ENCODE data around the gene HAND1. TPM values are rescaled to one million over a fixed set of nuclear protein-coding genes. Genes with fewer than 3 reads are reported as not detected.
"Not testable (repeated sequence)": the region's sequence is repeated elsewhere in the genome, so short reads cannot be mapped to it uniquely, and the experiment has no call there.

The HAND1 gene
- total RNA-seq: 1 to 10 TPM in 1 of 2 donors, not detected in 1; 4.4 TPM
- long read RNA-seq: 0 reads

DNA sequence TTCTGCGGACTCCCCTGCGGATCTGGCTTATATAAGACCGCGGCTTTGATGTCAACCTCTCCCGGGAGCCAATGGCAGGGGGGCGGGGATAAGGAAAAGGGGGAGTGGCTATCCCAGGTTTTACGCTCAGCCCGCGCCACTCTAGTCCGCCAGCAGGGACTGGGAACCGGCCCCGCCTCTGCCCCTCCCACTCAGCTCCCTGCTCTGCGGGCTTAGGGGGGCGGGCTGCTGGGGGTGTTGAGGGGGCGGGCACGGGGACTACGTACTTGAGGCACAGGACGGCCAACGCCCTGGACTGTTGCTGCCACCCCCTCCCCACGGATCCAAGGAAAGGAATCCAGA, at the start of gene HAND1:
Gene HAND1, minus strand, starts transcription at position 4 of the 342 bp plus-strand sequence. CDS start 219 bp downstream, outside the sequence.
- intact Hi-C loops (cut with DNase I, micrococcal nuclease): no loop called here
- ATAC-seq: peak; percentile 85
- DNase-seq: peak; percentile 76 to 83

DNA sequence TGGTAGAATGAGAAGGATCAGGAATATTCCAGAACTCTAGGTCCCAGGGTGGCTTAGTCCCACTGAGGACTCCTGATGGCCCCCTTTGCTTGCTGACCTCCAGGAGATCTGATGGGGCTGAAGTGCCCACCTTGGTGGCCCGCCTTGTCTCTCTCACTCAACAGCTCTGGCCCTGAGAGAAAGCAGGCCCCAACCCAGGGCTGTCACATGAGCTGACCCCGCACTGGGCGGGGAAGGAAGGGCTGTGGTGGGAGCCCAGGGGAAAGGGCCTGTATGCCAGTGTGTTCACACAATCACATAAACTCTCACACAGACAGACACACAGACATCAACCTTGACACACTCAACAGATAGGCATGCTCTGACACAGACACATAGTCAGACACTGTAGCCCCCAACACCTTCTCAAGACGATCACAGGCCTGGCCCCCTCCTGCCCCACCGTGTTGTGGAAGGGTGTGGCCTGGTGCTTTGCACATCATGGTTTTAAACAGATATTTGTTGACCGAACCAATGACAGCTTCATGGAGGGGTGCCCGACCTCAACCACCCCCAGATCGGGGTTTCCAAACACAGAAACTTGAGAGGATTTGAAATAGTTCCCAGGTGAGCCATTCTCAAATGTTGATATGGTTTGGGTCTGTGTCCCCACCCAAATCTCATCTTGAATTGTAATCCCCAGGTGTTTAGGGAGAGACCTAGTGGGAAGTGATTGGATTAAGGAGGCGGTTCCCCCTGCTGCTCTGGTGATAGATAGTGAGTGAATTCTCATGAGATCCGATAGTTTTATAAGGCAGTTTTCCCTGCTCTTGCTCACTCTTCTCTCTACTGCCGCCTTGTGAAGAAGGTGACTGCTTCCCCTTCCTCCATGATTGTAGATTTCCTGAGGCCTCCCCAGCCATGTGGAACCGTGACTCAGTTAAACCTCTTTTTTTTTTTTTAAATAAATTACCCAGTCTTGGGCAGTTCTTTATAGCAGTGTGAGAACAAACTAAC, 48.5 kb upstream of the HAND1 start:
- intact Hi-C loops (cut with DNase I, micrococcal nuclease): no loop called here
- DNase-seq (no peak), ATAC-seq (no peak)

DNA sequence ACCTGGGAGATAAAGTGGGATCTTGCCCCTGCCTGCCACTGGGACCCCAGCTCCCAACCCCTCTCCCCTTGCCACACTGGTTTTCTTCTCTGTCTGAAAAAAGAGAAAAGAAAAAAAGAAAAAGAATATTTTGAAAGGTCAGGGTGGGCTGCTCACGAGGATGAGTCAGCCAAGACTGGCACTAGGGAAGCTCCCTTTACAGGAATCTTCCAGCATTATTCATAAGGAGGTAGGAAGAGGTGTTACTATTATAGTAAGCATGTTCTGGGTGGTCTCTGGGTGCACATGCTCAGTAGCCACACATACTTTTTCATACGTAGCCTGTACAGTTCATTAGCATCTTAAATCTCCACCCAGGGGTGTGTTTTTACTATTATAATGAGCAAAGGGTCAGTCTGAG, 46.8 kb upstream of the HAND1 start:
- DNase-seq: no peak
- no peak for ATAC-seq
- intact Hi-C loops (cut with DNase I, micrococcal nuclease): no loop called here

DNA sequence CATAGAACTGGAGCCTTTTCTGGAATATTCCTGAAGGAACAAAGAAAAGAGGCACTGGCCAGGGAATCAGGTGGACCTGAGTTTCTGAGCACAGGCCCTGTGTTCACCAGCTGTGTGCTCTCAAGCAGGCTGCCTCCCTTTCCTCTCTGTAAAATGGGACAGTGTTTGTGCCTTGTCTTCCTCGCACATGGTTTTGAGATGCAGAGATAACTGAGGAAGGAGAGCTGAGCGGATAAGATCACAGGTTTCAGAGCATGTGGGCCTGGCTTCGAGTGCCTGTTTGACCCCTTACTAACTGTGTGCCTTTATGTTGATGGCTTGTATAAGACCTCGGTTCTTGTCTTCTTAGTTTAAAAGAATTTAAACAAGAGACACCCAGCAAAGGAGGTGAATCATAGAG, 46.2 kb upstream of the HAND1 start:
- ATAC-seq (no peak), DNase-seq (no peak)
- intact Hi-C loops (cut with DNase I, micrococcal nuclease): no loop called here

DNA sequence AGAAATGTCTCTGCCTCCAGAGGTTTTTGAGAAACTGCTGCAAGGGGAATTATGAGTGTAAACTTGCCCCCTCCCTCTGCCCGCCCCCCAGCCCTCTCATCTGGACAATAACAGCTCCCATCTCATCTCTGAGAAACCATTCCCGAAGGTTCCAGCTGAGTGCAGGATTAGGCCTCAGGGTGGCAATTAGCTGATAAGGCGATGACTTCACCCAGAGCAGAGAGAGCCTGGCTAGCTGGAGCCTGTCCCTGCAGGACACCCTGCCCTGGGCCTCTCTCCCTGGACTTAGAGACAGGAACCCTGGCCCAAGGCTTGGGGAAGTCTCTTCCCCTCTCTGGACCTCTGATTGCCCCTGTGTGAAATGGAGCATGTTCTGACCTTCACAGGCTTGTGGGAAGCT, 45.7 kb upstream of the HAND1 start:
- ATAC-seq: no peak
- intact Hi-C loops (cut with DNase I, micrococcal nuclease): no loop called here
- no peak for DNase-seq

DNA sequence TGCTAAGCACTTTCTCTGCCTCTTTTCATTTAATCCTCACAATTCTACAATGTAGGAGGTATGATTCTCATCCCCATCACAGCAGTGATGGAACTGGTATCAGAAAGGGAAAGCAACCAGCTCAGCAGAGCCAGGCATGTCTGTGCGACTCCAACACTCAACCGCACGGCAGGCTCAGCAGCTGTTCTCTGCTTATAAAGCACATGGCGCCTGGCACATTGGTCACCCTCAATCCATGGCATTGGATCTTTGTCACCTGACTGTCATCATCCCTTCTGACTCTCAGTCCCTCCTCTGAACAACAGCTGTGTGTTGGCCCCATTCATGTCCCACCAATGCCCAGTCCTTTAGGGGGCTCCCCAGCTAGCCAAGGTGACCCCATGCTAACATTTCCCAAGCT, 45.1 kb upstream of the HAND1 start:
- intact Hi-C loops (cut with DNase I, micrococcal nuclease): no loop called here
- no peak for DNase-seq
- ATAC-seq: no peak

DNA sequence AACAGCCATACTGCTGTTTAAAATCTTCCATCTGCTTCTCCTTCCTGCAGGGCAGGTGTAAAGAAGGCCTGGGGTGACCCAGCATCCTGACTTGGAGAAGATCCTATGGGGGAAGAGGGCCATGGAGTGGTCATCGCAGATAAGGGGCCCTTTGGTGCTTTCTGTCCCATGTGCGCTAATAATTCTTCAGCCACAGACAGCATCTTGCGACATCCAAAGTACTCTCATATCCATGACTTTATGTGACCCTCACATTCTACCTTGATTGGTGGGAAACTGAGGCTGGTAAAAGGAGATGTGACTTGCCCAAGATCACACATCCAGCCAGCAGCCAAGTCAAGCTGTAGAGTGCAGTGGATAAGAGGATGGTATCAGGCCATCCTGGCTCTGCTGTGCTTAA, 44.3 kb upstream of the HAND1 start:
- ATAC-seq (no peak), DNase-seq (no peak)
- intact Hi-C loops (cut with DNase I, micrococcal nuclease): no loop called here

DNA sequence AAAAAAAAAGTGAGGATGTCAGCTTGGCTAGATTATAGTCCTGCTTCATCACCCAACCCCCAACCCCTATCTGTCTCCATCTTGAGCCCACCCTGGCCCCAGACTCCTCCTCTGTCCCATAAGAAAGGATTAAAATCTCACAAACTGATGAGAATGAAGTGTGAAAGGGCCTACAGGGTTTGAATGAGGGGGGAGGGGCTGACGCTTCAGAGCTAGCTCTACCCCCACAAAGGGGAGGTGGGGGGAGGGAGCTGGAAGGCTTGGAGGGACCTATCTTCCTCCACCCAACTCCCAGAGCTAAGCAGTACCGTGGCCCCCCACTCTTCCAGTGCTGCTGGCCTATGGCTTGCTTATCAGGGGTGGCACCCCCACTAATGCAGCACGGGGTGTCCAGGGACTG, 43.7 kb upstream of the HAND1 start:
- DNase-seq (no peak), ATAC-seq (no peak)
- intact Hi-C loops (cut with DNase I, micrococcal nuclease): no loop called here

DNA sequence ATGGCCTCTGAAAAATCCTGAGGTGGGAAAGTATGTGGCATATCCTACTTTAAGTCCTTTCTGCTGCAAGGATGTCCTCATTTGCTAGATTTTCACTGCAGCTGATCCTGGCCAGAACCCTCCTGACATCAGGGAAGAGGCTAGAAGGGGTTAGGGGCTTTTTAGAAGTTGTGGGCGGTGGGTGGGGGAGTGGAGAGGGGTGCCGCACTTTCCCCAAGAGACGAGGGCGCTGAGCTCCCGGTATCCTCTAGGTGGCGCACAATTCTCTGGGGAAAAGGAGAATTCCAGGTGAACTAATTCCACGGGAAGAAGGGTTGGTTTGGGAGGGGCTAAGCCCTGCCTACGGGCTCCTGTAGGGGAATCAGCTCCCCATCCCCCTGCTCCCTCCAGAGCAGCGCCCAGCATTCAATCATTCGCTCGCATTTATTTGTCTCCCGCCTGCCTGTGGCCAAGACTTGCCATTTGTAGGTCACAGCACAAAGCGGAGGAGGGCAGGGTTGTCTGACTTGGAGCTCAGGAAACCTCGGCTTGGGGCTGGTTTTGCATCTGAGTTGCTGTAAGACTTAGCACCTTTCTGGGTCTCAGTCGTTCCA, 42.9 kb upstream of the HAND1 start:
- DNase-seq (peak in 1 of 2 donors; percentile 29), ATAC-seq (peak; percentile 41)
- intact Hi-C loops (cut with DNase I, micrococcal nuclease): no loop called here

DNA sequence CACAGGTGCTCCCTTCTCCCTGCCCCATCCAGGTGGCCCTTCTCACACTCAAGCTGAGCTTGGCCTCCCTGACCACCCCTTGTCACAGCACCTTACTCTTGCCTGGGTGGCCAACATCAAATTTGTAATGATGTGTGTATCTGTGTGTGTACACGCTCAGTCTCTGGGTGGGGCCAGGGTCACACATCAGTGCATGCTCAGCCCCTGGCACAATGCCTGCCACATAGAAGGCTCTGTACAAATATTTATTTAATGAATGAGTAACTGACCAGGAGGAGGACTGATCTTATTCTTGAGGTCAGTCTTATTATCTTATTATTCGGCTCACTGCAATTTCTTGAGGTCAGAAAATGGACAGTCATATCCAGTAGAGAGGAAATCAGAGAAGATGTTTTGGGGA, 41.3 kb upstream of the HAND1 start:
- intact Hi-C loops (cut with DNase I, micrococcal nuclease): no loop called here
- DNase-seq: no peak
- no peak for ATAC-seq

DNA sequence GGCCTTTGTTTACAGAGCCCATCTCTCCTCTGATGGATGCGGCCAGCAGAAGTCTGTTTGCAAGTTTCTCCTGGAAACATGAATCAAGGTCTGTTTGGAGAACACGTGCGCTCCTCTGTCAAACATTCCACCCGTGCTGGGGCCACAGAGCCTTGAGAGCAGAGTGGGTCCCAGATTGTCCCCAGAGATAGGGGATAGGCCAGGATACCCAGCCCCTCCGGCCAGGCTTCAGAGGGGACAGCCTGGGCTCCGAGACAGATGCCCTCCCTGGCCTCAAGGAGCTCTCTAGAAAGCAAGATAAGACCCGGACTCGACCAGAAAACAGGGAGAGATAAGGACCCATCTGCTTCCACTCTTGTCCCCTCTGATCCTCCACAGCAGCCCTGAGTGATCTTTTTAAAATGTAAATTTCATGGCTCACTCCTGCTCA, 40.4 kb upstream of the HAND1 start:
- no peak for DNase-seq
- intact Hi-C loops (cut with DNase I, micrococcal nuclease): no loop called here
- ATAC-seq: no peak

DNA sequence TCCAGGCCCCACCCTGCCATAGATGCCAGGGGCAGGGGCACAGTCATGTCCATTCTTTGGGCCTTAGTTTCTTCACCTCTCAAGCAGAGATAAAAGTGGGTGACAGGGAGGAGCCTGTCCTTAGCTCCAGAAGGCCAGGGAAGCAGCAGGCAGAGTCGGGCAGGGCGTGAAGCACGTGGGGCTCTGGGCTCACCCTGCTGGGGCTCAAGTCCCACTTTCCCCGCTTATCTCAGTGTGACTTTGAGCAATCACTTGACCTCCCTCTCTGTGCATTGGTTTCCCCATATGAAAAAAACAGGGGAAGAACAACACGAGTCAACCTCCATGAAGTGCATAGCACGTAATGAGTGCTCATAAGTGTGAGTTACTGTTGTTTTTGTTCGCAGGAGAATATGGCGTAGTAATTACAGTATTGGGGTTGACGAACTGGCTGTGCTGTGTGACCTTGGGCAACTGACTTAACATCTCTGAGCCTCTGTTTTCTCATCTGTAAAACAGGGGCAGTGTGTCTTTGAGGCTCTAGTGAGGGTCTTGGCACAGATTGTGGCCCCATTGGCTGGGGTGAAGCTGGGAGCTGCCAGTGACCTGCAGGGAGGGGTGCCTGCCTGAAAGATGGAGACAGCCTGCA, 39.9 kb upstream of the HAND1 start:
- intact Hi-C loops (cut with DNase I, micrococcal nuclease): no loop called here
- ATAC-seq: no peak
- DNase-seq: no peak

DNA sequence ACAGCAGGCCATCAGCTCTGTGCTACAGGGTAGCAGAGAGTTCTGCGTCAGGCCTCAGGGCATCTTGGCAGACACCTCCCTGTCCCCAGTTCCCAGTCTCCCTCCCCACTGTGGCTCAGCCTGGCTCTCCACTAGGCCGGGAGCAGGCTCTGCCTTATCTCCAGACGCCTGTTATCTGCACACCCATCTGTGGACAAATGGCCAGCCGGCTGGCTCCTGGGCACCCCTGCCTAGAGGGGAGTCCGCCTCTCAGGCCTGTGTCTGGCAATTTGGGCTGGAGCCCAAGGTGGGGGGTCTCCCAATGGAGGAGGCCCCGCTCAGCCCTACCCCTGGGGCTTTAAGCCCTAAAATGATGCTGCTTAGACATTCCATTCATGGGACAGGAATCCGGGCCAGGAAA, 39.2 kb upstream of the HAND1 start:
- DNase-seq (no peak), ATAC-seq (no peak)
- intact Hi-C loops (cut with DNase I, micrococcal nuclease): no loop called here

DNA sequence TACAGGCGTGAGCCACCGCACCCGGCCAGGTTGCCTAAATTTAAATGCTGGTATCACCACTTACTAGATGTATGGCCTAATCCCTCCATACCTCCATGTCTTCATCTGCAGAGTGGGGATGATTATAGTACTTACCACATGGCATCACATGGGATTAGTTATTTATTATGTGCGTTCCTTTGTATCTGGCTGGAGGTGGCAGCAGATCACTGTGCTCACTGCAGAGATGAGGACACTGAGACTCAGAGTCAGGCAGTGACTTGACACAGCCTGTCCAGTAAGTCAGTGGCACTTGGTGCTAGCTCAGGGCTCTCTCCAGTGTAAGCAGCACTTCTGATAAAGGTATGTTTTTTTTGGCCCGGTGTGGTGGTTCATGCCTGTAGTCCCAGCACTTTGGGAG, 38.4 kb upstream of the HAND1 start:
- intact Hi-C loops (cut with DNase I, micrococcal nuclease): no loop called here
- no peak for DNase-seq
- no peak for ATAC-seq

DNA sequence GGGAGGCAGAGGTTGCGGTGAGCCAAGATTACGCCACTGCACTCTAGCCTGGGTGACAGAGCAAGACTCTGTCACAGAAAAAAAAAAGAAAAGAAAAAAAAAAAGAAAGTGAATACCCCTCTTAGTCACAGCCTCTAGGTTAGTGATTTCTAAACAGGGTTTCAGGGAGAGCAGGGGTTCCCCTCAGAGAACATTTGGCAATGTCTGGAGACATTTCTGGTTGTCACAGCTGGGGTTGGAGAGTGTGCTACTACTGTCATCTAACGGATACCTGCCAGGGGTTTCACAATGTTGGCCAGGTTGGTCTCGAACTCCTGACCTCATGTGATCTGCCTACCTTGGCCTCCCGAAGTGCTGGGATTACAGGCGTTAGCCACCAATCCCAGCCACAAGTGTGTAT, 37.5 kb upstream of the HAND1 start:
- ATAC-seq; intact Hi-C loops (cut with DNase I, micrococcal nuclease): not testable (repeated sequence)

DNA sequence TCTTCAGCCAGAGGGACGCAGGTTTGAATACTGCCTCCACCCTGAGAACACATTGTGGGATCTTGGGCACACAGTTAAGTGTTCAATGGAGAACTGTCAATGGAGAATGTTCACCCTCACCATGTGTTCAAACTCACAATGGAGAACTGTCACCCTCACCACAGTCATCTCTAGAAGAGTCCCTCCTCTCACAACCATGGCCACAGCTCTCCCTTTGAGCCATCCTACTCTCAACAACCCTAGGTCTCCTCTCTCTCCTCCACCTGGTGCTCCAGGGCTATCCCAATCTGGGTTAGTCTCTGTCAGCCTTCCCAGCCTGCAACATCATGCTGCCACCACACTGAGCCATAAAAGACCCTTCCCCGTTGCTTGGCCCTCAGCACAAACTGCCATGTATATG, 36.3 kb upstream of the HAND1 start:
- ATAC-seq: no peak
- no peak for DNase-seq
- intact Hi-C loops (cut with DNase I, micrococcal nuclease): no loop called here

More for the DNA sequence above, 37.5 kb upstream of the HAND1 start:
- not testable (repeated sequence) for DNase-seq

DNA sequence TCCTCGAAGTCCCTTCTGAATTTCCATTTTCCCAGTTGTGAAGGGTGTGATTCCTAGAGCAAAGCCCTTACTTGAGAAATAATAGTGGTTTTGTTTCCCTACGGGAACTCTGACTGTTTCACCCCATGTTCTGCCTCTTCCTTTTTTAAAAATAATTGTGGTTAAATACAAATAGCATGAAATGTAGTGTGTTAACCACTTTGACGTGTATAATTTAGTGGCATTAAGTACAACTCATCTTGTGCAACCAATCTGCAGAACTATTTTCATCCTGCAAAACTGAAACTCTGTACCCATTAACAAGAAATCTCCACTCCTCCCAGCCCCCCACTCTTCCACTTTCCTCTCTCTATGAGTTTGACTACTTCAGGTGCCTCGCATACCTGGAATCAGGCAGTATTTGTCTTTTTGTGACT, 35.6 kb upstream of the HAND1 start:
- intact Hi-C loops (cut with DNase I, micrococcal nuclease): no loop called here
- ATAC-seq: no peak

DNA sequence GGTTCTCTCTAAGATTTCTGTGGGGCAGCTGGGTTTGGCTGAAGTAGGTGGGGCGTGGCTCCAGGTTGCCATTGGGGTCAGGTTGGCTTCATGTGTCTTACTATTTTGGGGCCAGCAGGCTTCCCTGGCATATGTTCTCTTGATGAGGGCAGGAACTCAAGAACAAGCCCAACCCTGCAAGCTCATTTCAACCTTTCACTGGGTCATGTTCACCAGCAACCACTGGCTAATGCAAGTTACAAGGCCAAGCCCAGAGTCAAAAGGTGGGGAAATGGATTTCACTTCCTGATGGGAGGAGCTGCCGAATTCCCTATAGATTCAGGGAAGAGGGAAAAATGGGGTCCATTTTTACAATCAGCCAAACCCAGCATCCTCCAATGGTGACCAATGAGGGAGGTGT, 34.0 kb upstream of the HAND1 start:
- DNase-seq: no peak
- intact Hi-C loops (cut with DNase I, micrococcal nuclease): no loop called here

More for the DNA sequence above, 35.6 kb upstream of the HAND1 start:
- DNase-seq: no peak

DNA sequence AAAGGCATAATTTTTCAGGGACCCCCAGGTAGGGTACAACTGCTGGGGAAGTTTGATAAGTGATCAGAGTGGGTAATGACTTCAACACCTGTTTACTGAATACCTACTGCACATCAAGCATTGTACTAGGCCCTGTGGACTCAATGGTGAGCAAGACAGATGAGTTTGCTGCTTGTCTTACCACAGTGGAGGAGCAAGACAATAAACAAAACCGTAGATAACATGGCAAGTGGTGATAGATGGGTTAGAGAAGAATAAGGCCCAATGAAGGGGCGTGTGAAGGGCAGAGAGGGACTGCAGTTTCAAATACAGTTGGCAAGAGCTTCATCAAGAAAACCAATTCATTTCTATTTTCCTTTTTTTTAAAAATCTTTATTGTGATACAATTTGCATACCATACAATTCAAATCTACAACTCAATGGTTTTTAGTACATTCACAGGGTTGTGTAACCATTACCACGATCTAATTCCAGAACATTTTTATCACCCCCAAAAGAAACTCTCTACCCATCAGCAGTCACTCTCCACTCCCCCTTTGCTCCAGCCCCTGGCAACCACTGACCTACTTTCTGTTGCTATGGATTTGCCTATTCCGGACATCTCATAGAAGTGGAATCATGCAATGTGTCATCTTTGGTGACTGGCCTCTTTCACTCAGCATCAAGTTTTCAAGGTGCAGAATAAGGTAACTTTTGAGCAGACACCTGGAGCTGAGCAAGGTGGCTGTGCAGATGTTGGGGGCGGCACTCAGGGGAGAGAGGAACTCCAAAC, 31.9 kb upstream of the HAND1 start:
- no peak for ATAC-seq
- intact Hi-C loops (cut with DNase I, micrococcal nuclease): no loop called here
- no peak for DNase-seq

More for the DNA sequence above, 34.0 kb upstream of the HAND1 start:
- ATAC-seq: no peak
